Measurements from ENCODE around the gene CEACAM4.

DNA sequence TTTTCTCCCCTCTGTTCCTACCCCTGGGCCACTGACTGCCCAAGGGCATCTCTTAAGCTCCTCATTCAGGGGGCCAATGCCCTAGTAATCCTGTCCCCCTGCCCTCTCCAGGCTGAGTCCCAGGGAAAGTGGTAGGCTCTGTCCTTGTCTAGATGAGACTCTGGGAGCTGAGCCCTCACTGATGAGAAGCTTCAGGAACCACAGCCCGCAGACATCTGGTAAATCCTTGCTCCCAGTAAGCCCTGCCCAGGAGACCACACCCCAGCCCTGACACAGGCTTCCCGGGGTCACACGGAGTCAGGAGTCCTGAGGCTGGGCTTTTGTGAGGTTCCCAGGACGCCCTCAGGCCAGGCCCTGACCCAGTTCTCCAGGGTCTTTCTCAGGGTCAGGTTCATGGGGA, 1.9 kb downstream of the CEACAM4 start:
- TF ChIP-seq POLR2A (IDR thresholded peaks at IDR 0.05; ENCODE audit: low read length) (no peak), GATA1 (IDR thresholded peaks at IDR 0.05; ENCODE audit: low read depth, low read length) (no peak)

Data from erythroblast (primary cell).